HL-60 (cell line): ENCODE data around the gene BTBD16.

Source experiments
- GABPA ChIP-seq: IDR thresholded peaks from 2 replicates; pipeline ENCODE4 v1.6.1; 2012; ENCODE audit warnings: low read depth
- POLR2AphosphoS5 ChIP-seq: IDR thresholded peaks from 2 replicates; pipeline ENCODE4 v1.6.1; 2012; ENCODE audit warnings: low read depth
- SPI1 ChIP-seq: IDR thresholded peaks from 2 replicates; pipeline ENCODE4 v1.6.1; 2012; ENCODE audit warnings: low read depth, mild to moderate bottlenecking, borderline replicate concordance
- TF ChIP-seq, protein P1 (sequence below): IDR thresholded peaks from one replicate; pipeline ENCODE4 v1.5.1; 2011; ENCODE audit warnings: low read length, control low read depth, inconsistent platforms; ENCODE audit not compliant: insufficient read depth
- TF ChIP-seq, protein P2 (sequence below): IDR thresholded peaks from 2 replicates; pipeline ENCODE4 v1.6.1; 2012; ENCODE audit warnings: low read depth; ENCODE audit not compliant: insufficient replicate concordance

DNA sequence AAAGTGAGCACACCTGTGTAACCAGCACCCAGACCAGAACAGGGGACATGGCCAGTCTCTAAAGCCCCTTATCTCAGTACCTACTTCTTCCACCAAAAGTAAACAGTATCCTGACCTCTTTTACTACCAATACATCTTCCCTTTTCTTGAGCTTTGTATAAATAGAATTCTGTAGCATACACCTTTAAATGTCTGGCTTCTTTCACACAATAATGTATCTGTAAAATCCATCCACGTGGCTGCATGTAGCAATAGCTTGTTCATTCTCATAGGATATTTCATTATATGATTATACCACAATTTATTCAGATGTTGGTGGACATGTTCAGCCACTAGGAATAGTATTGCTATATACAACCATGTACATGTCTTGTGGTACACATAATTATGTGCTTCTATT lies 40.6 kb downstream of the BTBD16 start:
- TF ChIP-seq, protein P1, sequence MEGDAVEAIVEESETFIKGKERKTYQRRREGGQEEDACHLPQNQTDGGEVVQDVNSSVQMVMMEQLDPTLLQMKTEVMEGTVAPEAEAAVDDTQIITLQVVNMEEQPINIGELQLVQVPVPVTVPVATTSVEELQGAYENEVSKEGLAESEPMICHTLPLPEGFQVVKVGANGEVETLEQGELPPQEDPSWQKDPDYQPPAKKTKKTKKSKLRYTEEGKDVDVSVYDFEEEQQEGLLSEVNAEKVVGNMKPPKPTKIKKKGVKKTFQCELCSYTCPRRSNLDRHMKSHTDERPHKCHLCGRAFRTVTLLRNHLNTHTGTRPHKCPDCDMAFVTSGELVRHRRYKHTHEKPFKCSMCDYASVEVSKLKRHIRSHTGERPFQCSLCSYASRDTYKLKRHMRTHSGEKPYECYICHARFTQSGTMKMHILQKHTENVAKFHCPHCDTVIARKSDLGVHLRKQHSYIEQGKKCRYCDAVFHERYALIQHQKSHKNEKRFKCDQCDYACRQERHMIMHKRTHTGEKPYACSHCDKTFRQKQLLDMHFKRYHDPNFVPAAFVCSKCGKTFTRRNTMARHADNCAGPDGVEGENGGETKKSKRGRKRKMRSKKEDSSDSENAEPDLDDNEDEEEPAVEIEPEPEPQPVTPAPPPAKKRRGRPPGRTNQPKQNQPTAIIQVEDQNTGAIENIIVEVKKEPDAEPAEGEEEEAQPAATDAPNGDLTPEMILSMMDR, result no peak
- TF ChIP-seq, protein P2, sequence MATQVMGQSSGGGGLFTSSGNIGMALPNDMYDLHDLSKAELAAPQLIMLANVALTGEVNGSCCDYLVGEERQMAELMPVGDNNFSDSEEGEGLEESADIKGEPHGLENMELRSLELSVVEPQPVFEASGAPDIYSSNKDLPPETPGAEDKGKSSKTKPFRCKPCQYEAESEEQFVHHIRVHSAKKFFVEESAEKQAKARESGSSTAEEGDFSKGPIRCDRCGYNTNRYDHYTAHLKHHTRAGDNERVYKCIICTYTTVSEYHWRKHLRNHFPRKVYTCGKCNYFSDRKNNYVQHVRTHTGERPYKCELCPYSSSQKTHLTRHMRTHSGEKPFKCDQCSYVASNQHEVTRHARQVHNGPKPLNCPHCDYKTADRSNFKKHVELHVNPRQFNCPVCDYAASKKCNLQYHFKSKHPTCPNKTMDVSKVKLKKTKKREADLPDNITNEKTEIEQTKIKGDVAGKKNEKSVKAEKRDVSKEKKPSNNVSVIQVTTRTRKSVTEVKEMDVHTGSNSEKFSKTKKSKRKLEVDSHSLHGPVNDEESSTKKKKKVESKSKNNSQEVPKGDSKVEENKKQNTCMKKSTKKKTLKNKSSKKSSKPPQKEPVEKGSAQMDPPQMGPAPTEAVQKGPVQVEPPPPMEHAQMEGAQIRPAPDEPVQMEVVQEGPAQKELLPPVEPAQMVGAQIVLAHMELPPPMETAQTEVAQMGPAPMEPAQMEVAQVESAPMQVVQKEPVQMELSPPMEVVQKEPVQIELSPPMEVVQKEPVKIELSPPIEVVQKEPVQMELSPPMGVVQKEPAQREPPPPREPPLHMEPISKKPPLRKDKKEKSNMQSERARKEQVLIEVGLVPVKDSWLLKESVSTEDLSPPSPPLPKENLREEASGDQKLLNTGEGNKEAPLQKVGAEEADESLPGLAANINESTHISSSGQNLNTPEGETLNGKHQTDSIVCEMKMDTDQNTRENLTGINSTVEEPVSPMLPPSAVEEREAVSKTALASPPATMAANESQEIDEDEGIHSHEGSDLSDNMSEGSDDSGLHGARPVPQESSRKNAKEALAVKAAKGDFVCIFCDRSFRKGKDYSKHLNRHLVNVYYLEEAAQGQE, result no peak
- TF ChIP-seq GABPA (no peak), POLR2AphosphoS5 (no peak), SPI1 (no peak)
